ENCODE results near the gene TRAIP.
"Not testable (repeated sequence)": the region's sequence is repeated elsewhere in the genome, so short reads cannot be mapped to it uniquely, and the experiment has no call there.

Gene TRAIP

DNA sequence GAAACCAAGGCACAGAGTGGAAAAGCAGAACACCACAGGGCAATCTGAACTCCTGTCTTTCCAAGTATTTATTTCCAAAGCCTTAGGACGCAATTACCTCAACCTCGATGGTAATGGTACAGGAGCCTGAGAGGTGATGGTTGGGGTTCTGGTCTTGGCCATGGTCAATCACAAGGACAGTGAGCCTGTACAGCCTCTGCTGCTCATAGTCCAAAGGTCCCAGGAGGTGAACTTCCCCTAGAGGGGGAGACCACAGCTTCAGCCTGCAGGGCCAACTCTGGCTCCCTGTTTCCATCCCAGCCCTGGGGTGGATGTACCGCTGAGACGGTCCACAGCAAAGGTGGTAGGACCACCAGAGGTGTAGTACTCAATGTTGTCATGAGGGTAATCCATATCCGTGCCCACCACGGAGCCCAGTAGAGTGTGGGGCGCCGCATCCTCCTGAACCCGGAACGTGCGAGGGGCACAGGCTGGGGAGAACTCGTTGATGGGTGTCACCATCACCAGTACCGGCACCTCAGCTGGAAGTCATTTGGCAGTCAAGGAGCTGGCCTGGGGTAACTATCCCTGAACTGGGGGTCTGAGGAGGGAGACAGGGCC lies 62.8 kb downstream of the TRAIP start:
- no peak overlapping the region for H3K4me3 ChIP-seq (ENCODE audit: low read length)
- H3K9me3 ChIP-seq (ENCODE audit: control insufficient read depth, low read length): no peaks in the 10 kb centered on the region
- no peaks in the 10 kb centered on the region for H3K36me3 ChIP-seq (ENCODE audit: control insufficient read depth, insufficient read depth, low read length)
- no peak overlapping the region for H3K9ac ChIP-seq (ENCODE audit: low read length)
- no peaks in the 10 kb centered on the region for H3K4me1 ChIP-seq (ENCODE audit: control insufficient read depth, insufficient read depth, low read length)
- peaks cover 6% of the 10 kb centered on the region for H3K27me3 ChIP-seq (ENCODE audit: control insufficient read depth, insufficient read depth, low read length)

- Histone ChIP-seq H3K36me3 (ENCODE audit: control insufficient read depth, insufficient read depth, low read length) (no peaks in the 10 kb centered on the region), H3K27me3 (ENCODE audit: control insufficient read depth, insufficient read depth, low read length) (peaks cover 6% of the 10 kb centered on the region), H3K9me3 (ENCODE audit: control insufficient read depth, low read length) (no peaks in the 10 kb centered on the region), H3K4me3 (ENCODE audit: low read length) (no peak overlapping the region), H3K9ac (ENCODE audit: low read length) (no peak overlapping the region), H3K4me1 (ENCODE audit: control insufficient read depth, insufficient read depth, low read length) (peaks cover under 1% of the 10 kb centered on the region)
Observed at GRCh38 chr3:49792371-49793150, 63.8 kb downstream of the TRAIP start.

- no peaks in the 10 kb centered on the region for H3K36me3 ChIP-seq (ENCODE audit: control insufficient read depth, insufficient read depth, low read length)
- peaks cover 6% of the 10 kb centered on the region for H3K27me3 ChIP-seq (ENCODE audit: control insufficient read depth, insufficient read depth, low read length)
- H3K4me1 ChIP-seq (ENCODE audit: control insufficient read depth, insufficient read depth, low read length): peaks cover 11% of the 10 kb centered on the region
- no peaks in the 10 kb centered on the region for H3K9me3 ChIP-seq (ENCODE audit: control insufficient read depth, low read length)
- H3K4me3 ChIP-seq (ENCODE audit: low read length): no peak overlapping the region
- no peak overlapping the region for H3K9ac ChIP-seq (ENCODE audit: low read length)
Observed at GRCh38 chr3:49791571-49791970, 64.8 kb downstream of the TRAIP start.

- H3K9ac ChIP-seq (ENCODE audit: low read length): no peak overlapping the region
- no peaks in the 10 kb centered on the region for H3K9me3 ChIP-seq (ENCODE audit: control insufficient read depth, low read length)
- no peaks in the 10 kb centered on the region for H3K36me3 ChIP-seq (ENCODE audit: control insufficient read depth, insufficient read depth, low read length)
- H3K27me3 ChIP-seq (ENCODE audit: control insufficient read depth, insufficient read depth, low read length): peaks cover 6% of the 10 kb centered on the region
- peaks cover 11% of the 10 kb centered on the region for H3K4me1 ChIP-seq (ENCODE audit: control insufficient read depth, insufficient read depth, low read length)
- H3K4me3 ChIP-seq (ENCODE audit: low read length): no peak overlapping the region
Observed at GRCh38 chr3:49790626-49791411, 65.5 kb downstream of the TRAIP start.

DNA sequence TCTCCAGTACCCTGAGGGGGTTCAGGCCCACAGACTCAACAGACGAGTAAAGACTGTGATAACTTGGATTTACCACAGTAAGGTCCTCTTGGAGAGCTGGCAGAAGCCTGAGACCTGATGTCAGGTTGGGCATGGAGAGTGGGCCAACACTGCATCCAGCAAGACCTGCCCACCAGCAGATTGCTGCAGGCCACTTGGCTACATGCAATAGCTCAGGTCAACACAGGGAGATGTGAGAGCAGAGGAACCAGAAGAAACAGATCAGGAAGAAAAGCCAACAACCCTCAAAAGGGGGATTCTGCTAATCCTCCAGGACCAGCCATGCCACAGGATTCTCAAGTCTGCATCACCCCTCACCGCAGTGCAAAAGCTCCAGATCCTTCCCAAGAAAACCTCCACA lies 68.3 kb downstream of the TRAIP start:
- Histone ChIP-seq H3K4me3 (ENCODE audit: low read length) (no peak overlapping the region), H3K4me1 (ENCODE audit: control insufficient read depth, insufficient read depth, low read length) (peaks cover 22% of the 10 kb centered on the region), H3K9me3 (ENCODE audit: control insufficient read depth, low read length) (no peaks in the 10 kb centered on the region), H3K27me3 (ENCODE audit: control insufficient read depth, insufficient read depth, low read length) (peaks cover 6% of the 10 kb centered on the region), H3K9ac (ENCODE audit: low read length) (no peak overlapping the region), H3K36me3 (ENCODE audit: control insufficient read depth, insufficient read depth, low read length) (no peaks in the 10 kb centered on the region)

GRCh38 chr3:49787536-49787935 lies 68.8 kb downstream of the TRAIP start:
- Histone ChIP-seq H3K27me3 (ENCODE audit: control insufficient read depth, insufficient read depth, low read length) (peaks cover 5% of the 10 kb centered on the region), H3K4me1 (ENCODE audit: control insufficient read depth, insufficient read depth, low read length) (peaks cover 22% of the 10 kb centered on the region), H3K9ac (ENCODE audit: low read length) (peak overlapping the region; percentile 98), H3K9me3 (ENCODE audit: control insufficient read depth, low read length) (no peaks in the 10 kb centered on the region), H3K4me3 (ENCODE audit: low read length) (no peak overlapping the region), H3K36me3 (ENCODE audit: control insufficient read depth, insufficient read depth, low read length) (no peaks in the 10 kb centered on the region)

- Histone ChIP-seq H3K27me3 (ENCODE audit: control insufficient read depth, insufficient read depth, low read length) (peaks cover 1% of the 10 kb centered on the region), H3K9me3 (ENCODE audit: control insufficient read depth, low read length) (no peaks in the 10 kb centered on the region), H3K9ac (ENCODE audit: low read length) (peak overlapping the region; percentile 98), H3K4me1 (ENCODE audit: control insufficient read depth, insufficient read depth, low read length) (peaks cover 22% of the 10 kb centered on the region), H3K36me3 (ENCODE audit: control insufficient read depth, insufficient read depth, low read length) (no peaks in the 10 kb centered on the region), H3K4me3 (ENCODE audit: low read length) (peak overlapping the region; percentile 97)
Observed at GRCh38 chr3:49787182-49787464, 69.2 kb downstream of the TRAIP start.

DNA sequence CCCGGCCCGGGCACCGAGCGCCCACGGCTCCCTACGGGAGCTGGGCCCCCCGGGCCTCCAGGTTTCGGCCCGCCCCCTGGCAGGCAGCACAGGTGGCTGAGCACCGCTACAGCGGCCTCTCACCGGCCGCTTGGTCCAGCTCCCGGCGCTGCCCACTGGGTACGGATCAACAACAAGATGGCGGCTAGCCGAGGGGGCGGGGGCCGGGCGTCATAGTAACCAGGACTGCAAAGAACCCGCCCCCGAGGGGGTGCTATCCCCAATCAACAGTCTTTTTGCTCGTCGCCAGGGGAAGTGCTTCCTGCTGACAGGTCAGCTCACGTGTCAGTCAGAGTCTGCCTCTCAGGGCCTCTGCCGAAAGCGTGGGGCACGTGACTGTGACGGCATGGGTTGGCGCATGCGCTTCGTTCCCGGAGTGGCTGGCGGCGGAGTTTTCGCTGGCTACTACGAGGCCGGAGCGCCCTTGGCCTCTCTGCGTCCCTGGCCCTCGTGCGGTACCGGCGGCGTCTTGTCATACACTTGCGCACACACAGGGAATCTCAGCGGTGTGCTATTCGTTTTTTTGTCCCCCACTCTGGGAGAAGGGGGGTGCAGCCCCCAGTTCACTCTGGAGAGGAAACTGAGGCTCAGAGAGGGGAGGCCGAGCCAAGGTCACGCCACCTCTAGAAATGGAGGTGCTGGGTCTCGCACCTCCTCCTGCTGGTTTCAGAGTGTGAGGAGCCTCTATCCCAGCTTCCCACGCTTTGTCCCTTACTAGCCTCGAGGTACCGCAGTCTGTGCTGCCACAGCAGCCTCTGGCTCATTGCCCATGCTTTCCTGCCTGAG lies 69.8 kb downstream of the TRAIP start, which contains the start of gene IP6K1:
TSS of gene IP6K1 (minus strand) at position 186 of the 825 bp plus-strand sequence. CDS start 38,502 bp downstream, outside the sequence.
- peaks cover 22% of the 10 kb centered on the region for H3K4me1 ChIP-seq (ENCODE audit: control insufficient read depth, insufficient read depth, low read length)
- no peaks in the 10 kb centered on the region for H3K36me3 ChIP-seq (ENCODE audit: control insufficient read depth, insufficient read depth, low read length)
- peak within 1 kb of the TSS; percentile 98 for H3K9ac ChIP-seq (ENCODE audit: low read length)
- peak within 1 kb of the TSS; percentile 97 for H3K4me3 ChIP-seq (ENCODE audit: low read length)
- no peaks in the 10 kb centered on the region for H3K27me3 ChIP-seq (ENCODE audit: control insufficient read depth, insufficient read depth, low read length)
- H3K9me3 ChIP-seq (ENCODE audit: control insufficient read depth, low read length): no peaks in the 10 kb centered on the region

GRCh38 chr3:49785565-49786356 lies 70.6 kb downstream of the TRAIP start:
- Histone ChIP-seq H3K36me3 (ENCODE audit: control insufficient read depth, insufficient read depth, low read length) (no peaks in the 10 kb centered on the region), H3K4me1 (ENCODE audit: control insufficient read depth, insufficient read depth, low read length) (peaks cover 22% of the 10 kb centered on the region), H3K27me3 (ENCODE audit: control insufficient read depth, insufficient read depth, low read length) (no peaks in the 10 kb centered on the region), H3K9me3 (ENCODE audit: control insufficient read depth, low read length) (no peaks in the 10 kb centered on the region), H3K9ac (ENCODE audit: low read length) (peak overlapping the region; percentile 98), H3K4me3 (ENCODE audit: low read length) (peak overlapping the region; percentile 97)

DNA sequence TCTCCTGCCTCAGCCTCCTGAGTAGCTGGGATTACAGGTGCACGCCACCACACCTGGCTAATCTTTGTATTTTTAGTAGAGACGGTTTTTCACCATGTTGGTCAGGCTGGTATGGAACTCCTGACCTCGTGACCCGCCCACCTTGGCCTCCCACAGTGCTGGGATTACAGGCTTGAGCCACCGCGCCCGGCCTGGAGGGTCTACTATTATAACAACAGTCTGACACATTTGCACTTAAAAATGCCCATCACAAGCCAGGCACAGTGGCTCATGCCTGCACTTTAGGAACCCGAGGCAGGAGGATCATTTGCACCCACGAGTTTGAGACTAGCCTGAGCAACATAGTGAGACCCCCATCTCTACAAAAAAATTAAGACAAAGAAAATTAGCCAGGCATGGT lies 74.1 kb downstream of the TRAIP start:
- H3K36me3 ChIP-seq (ENCODE audit: control insufficient read depth, insufficient read depth, low read length); H3K4me3 ChIP-seq (ENCODE audit: low read length); H3K9me3 ChIP-seq (ENCODE audit: control insufficient read depth, low read length); H3K27me3 ChIP-seq (ENCODE audit: control insufficient read depth, insufficient read depth, low read length); H3K9ac ChIP-seq (ENCODE audit: low read length): not testable (repeated sequence)
- H3K4me1 ChIP-seq (ENCODE audit: control insufficient read depth, insufficient read depth, low read length): peaks cover 19% of the 10 kb centered on the region
